Measurements from ENCODE around the gene CD86.

- TF ChIP-seq, protein P1, sequence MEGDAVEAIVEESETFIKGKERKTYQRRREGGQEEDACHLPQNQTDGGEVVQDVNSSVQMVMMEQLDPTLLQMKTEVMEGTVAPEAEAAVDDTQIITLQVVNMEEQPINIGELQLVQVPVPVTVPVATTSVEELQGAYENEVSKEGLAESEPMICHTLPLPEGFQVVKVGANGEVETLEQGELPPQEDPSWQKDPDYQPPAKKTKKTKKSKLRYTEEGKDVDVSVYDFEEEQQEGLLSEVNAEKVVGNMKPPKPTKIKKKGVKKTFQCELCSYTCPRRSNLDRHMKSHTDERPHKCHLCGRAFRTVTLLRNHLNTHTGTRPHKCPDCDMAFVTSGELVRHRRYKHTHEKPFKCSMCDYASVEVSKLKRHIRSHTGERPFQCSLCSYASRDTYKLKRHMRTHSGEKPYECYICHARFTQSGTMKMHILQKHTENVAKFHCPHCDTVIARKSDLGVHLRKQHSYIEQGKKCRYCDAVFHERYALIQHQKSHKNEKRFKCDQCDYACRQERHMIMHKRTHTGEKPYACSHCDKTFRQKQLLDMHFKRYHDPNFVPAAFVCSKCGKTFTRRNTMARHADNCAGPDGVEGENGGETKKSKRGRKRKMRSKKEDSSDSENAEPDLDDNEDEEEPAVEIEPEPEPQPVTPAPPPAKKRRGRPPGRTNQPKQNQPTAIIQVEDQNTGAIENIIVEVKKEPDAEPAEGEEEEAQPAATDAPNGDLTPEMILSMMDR (IDR thresholded peaks at IDR 0.05; ENCODE audit: low read depth, low read length, missing input control) = no peak
- TF ChIP-seq MAX (IDR thresholded peaks at IDR 0.05) (no peak), ZBTB33 (IDR thresholded peaks at IDR 0.05) (no peak), SP1 (IDR thresholded peaks at IDR 0.05) (no peak), HNF4G (IDR thresholded peaks at IDR 0.05) (no peak), TAF1 (conservative IDR thresholded peaks at IDR 0.05) (no peak), YY1 (IDR thresholded peaks at IDR 0.05) (no peak)
- TF ChIP-seq, protein P2, sequence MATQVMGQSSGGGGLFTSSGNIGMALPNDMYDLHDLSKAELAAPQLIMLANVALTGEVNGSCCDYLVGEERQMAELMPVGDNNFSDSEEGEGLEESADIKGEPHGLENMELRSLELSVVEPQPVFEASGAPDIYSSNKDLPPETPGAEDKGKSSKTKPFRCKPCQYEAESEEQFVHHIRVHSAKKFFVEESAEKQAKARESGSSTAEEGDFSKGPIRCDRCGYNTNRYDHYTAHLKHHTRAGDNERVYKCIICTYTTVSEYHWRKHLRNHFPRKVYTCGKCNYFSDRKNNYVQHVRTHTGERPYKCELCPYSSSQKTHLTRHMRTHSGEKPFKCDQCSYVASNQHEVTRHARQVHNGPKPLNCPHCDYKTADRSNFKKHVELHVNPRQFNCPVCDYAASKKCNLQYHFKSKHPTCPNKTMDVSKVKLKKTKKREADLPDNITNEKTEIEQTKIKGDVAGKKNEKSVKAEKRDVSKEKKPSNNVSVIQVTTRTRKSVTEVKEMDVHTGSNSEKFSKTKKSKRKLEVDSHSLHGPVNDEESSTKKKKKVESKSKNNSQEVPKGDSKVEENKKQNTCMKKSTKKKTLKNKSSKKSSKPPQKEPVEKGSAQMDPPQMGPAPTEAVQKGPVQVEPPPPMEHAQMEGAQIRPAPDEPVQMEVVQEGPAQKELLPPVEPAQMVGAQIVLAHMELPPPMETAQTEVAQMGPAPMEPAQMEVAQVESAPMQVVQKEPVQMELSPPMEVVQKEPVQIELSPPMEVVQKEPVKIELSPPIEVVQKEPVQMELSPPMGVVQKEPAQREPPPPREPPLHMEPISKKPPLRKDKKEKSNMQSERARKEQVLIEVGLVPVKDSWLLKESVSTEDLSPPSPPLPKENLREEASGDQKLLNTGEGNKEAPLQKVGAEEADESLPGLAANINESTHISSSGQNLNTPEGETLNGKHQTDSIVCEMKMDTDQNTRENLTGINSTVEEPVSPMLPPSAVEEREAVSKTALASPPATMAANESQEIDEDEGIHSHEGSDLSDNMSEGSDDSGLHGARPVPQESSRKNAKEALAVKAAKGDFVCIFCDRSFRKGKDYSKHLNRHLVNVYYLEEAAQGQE (IDR thresholded peaks at IDR 0.05) = no peak
Measured at GRCh38 chr3:122084799-122085198, 29.6 kb downstream of the CD86 start.

All from liver (tissue), 3 donors.